Measurements from ENCODE around the gene CMSS1.

Gene CMSS1

GRCh38 chr3:99854756-99855298 lies 37.2 kb downstream of the CMSS1 start:
- Histone ChIP-seq H2AFZ (no peak overlapping the region), H3K4me1 (peaks cover 1% of the 10 kb centered on the region), H3K27me3 (ENCODE audit: control insufficient read depth, insufficient read depth, low read length) (no peaks in the 10 kb centered on the region), H3K9me3 (ENCODE audit: control insufficient read depth, low read length) (no peaks in the 10 kb centered on the region), H3K9ac (no peak overlapping the region), H3K79me2 (peaks cover 34% of the 10 kb centered on the region), H3K4me3 (ENCODE audit: low read depth, low read length) (no peak overlapping the region), H3K4me2 (ENCODE audit: low read length) (no peak overlapping the region), H3K27ac (no peak overlapping the region), H3K36me3 (ENCODE audit: control insufficient read depth, insufficient read depth, low read length) (no peaks in the 10 kb centered on the region)
- no peak for TF ChIP-seq CTCF (IDR thresholded peaks at IDR 0.05)

GRCh38 chr3:99855900-99856299 lies 38.2 kb downstream of the CMSS1 start:
- no peak overlapping the region for H3K4me3 ChIP-seq (ENCODE audit: low read depth, low read length)
- no peak overlapping the region for H3K27ac ChIP-seq
- no peaks in the 10 kb centered on the region for H3K9me3 ChIP-seq (ENCODE audit: control insufficient read depth, low read length)
- no peaks in the 10 kb centered on the region for H3K36me3 ChIP-seq (ENCODE audit: control insufficient read depth, insufficient read depth, low read length)
- H3K4me1 ChIP-seq = peaks cover 7% of the 10 kb centered on the region
- H3K27me3 ChIP-seq (ENCODE audit: control insufficient read depth, insufficient read depth, low read length) = no peaks in the 10 kb centered on the region
- no peak overlapping the region for H3K4me2 ChIP-seq (ENCODE audit: low read length)
- TF ChIP-seq CTCF (IDR thresholded peaks at IDR 0.05) = no peak
- no peak overlapping the region for H3K9ac ChIP-seq
- H3K79me2 ChIP-seq = peaks cover 34% of the 10 kb centered on the region
- H2AFZ ChIP-seq = no peak overlapping the region

DNA sequence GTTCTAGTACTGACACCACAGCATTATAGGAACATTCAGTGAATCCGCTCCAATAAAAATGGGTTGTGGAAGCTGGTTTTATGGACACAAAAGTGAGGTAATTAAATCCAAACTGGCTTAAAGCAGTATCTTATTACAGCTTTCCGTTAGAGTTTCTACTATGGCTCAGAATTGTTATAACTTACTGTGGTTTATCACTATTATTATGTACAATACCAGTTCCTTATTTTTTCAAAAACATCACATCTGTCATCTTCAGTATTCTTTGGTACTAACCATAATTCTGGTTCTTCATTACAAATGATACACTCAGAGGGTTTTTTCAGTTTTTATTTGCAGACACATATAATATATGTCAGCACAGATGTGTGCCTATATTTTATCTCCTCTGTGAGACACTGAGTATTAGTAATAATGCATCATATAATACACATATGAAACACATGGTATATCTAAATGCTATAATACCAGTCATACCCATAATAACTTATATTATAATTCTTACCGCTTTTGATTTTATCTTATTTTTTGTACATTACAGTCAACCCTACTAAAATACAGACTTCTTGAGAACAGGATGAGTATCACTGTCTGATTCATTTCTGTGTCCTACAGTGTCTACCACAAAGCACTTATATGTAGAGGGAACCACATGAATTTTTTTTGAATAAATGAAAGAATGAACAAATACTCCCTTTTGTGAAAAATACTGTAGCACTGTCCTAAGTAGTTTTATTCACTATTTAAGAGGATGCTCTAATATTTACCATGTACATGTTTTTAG lies 39.0 kb downstream of the CMSS1 start:
- Histone ChIP-seq H3K9ac (no peak overlapping the region), H3K4me3 (ENCODE audit: low read depth, low read length) (no peak overlapping the region), H3K79me2 (peaks cover 37% of the 10 kb centered on the region), H3K4me1 (peaks cover 10% of the 10 kb centered on the region), H2AFZ (no peak overlapping the region), H3K27me3 (ENCODE audit: control insufficient read depth, insufficient read depth, low read length) (no peaks in the 10 kb centered on the region), H3K4me2 (ENCODE audit: low read length) (no peak overlapping the region), H3K9me3 (ENCODE audit: control insufficient read depth, low read length) (no peaks in the 10 kb centered on the region), H3K27ac (no peak overlapping the region), H3K36me3 (ENCODE audit: control insufficient read depth, insufficient read depth, low read length) (no peaks in the 10 kb centered on the region)
- no peak for TF ChIP-seq CTCF (IDR thresholded peaks at IDR 0.05)

GRCh38 chr3:99857278-99857677 lies 39.6 kb downstream of the CMSS1 start:
- Histone ChIP-seq H3K9me3 (ENCODE audit: control insufficient read depth, low read length) (no peaks in the 10 kb centered on the region), H3K4me3 (ENCODE audit: low read depth, low read length) (no peak overlapping the region), H3K27me3 (ENCODE audit: control insufficient read depth, insufficient read depth, low read length) (no peaks in the 10 kb centered on the region), H3K36me3 (ENCODE audit: control insufficient read depth, insufficient read depth, low read length) (no peaks in the 10 kb centered on the region), H2AFZ (no peak overlapping the region), H3K79me2 (peaks cover 36% of the 10 kb centered on the region), H3K4me2 (ENCODE audit: low read length) (no peak overlapping the region), H3K27ac (no peak overlapping the region), H3K9ac (no peak overlapping the region), H3K4me1 (peaks cover 10% of the 10 kb centered on the region)
- no peak for TF ChIP-seq CTCF (IDR thresholded peaks at IDR 0.05)

GRCh38 chr3:99858469-99858868 lies 40.8 kb downstream of the CMSS1 start:
- peaks cover 10% of the 10 kb centered on the region for H3K4me1 ChIP-seq
- H3K9me3 ChIP-seq (ENCODE audit: control insufficient read depth, low read length) = no peaks in the 10 kb centered on the region
- no peaks in the 10 kb centered on the region for H3K27me3 ChIP-seq (ENCODE audit: control insufficient read depth, insufficient read depth, low read length)
- no peaks in the 10 kb centered on the region for H3K36me3 ChIP-seq (ENCODE audit: control insufficient read depth, insufficient read depth, low read length)
- no peak overlapping the region for H3K9ac ChIP-seq
- H3K79me2 ChIP-seq = peaks cover 33% of the 10 kb centered on the region
- H3K4me3 ChIP-seq (ENCODE audit: low read depth, low read length) = no peak overlapping the region
- H2AFZ ChIP-seq = no peak overlapping the region
- no peak for TF ChIP-seq CTCF (IDR thresholded peaks at IDR 0.05)
- H3K27ac ChIP-seq = no peak overlapping the region
- H3K4me2 ChIP-seq (ENCODE audit: low read length) = no peak overlapping the region
